NCI-H748 treated with DMSO at 0.1 percent for 48 hours (cell line): ENCODE results near the gene AKAP12.

Experiments
- DNase-seq: peaks from one replicate; lab custom pipeline; 2025; lab: John Stamatoyannopoulos, UW

Gene AKAP12

GRCh38 chr6:151284548-151285017, 44.8 kb downstream of the AKAP12 start:
- no peak for DNase-seq

GRCh38 chr6:151285122-151285521, 45.4 kb downstream of the AKAP12 start:
- DNase-seq, result no peak

- no peak for DNase-seq
Observed at GRCh38 chr6:151286214-151286613, 46.4 kb downstream of the AKAP12 start.

GRCh38 chr6:151288712-151289398, 49.1 kb downstream of the AKAP12 start:
- no peak for DNase-seq

- no peak for DNase-seq
Observed at GRCh38 chr6:151289399-151290007, 49.7 kb downstream of the AKAP12 start.

GRCh38 chr6:151290877-151291721, 51.3 kb downstream of the AKAP12 start:
- no peak for DNase-seq

GRCh38 chr6:151291722-151292059, 51.9 kb downstream of the AKAP12 start:
- no peak for DNase-seq

GRCh38 chr6:151292974-151293687, 53.4 kb downstream of the AKAP12 start:
- DNase-seq, result no peak

- no peak for DNase-seq
Observed at GRCh38 chr6:151293688-151294016, 53.9 kb downstream of the AKAP12 start.

- no peak for DNase-seq
Observed at GRCh38 chr6:151294561-151295101, 54.9 kb downstream of the AKAP12 start.

GRCh38 chr6:151297886-151298285, 58.1 kb downstream of the AKAP12 start:
- no peak for DNase-seq

GRCh38 chr6:151299011-151299410, 59.2 kb downstream of the AKAP12 start:
- no peak for DNase-seq

GRCh38 chr6:151300267-151300991, 60.7 kb downstream of the AKAP12 start:
- DNase-seq, result no peak

- DNase-seq, result no peak
Observed at GRCh38 chr6:151301547-151301946, 61.8 kb downstream of the AKAP12 start.

- no peak for DNase-seq
Observed at GRCh38 chr6:151303231-151303630, 63.5 kb downstream of the AKAP12 start.

- DNase-seq, result no peak
Observed at GRCh38 chr6:151306269-151306783, 66.6 kb downstream of the AKAP12 start.

GRCh38 chr6:151307501-151307900, 67.7 kb downstream of the AKAP12 start:
- DNase-seq, result no peak

- no peak for DNase-seq
Observed at GRCh38 chr6:151309619-151310018, 69.9 kb downstream of the AKAP12 start.

- DNase-seq, result no peak
Observed at GRCh38 chr6:151310279-151310678, 70.5 kb downstream of the AKAP12 start.

GRCh38 chr6:151310852-151311767, 71.3 kb downstream of the AKAP12 start:
- no peak for DNase-seq
